ENCODE results near the gene DCTN5.
"Not testable (repeated sequence)": the region's sequence is repeated elsewhere in the genome, so short reads cannot be mapped to it uniquely, and the experiment has no call there.

Gene DCTN5

GRCh38 chr16:23712976-23713375, 71.7 kb downstream of the DCTN5 start, which contains the start of gene ERN2:
TSS of gene ERN2 (minus strand) at chr16:23713222. CDS start at chr16:23713187, 35 bp downstream.
- Histone ChIP-seq H3K4me3 (ENCODE audit: low read length) (no peak within 1 kb of the TSS), H3K9me3 (ENCODE audit: control insufficient read depth, low read length) (peaks cover 22% of the 10 kb centered on the region), H3K36me3 (ENCODE audit: control insufficient read depth, insufficient read depth, low read length, severe bottlenecking) (no peaks in the 10 kb centered on the region), H3K9ac (ENCODE audit: low read length) (no peak within 1 kb of the TSS), H3K27me3 (replicated peaks; ENCODE audit: control insufficient read depth, insufficient read depth, low read length) (peaks cover 43% of the 10 kb centered on the region), H3K4me1 (ENCODE audit: control insufficient read depth, insufficient read depth, low read length) (no peaks in the 10 kb centered on the region)
- DNase-seq (ENCODE audit: low read depth) = no peak

GRCh38 chr16:23716484-23716883, 75.2 kb downstream of the DCTN5 start:
- Histone ChIP-seq H3K4me1 (ENCODE audit: control insufficient read depth, insufficient read depth, low read length) (no peaks in the 10 kb centered on the region), H3K4me3 (ENCODE audit: low read length) (no peak overlapping the region), H3K9ac (ENCODE audit: low read length) (no peak overlapping the region), H3K9me3 (ENCODE audit: control insufficient read depth, low read length) (no peaks in the 10 kb centered on the region), H3K36me3 (ENCODE audit: control insufficient read depth, insufficient read depth, low read length, severe bottlenecking) (no peaks in the 10 kb centered on the region), H3K27me3 (replicated peaks; ENCODE audit: control insufficient read depth, insufficient read depth, low read length) (peaks cover 22% of the 10 kb centered on the region)
- DNase-seq (ENCODE audit: low read depth) = no peak

- not testable (repeated sequence) for H3K4me1 ChIP-seq (ENCODE audit: control insufficient read depth, insufficient read depth, low read length); DNase-seq (ENCODE audit: low read depth)
Observed at GRCh38 chr16:23722613-23723240, 81.5 kb downstream of the DCTN5 start.

GRCh38 chr16:23724096-23724784, 83.0 kb downstream of the DCTN5 start:
- H3K36me3 ChIP-seq (ENCODE audit: control insufficient read depth, insufficient read depth, low read length, severe bottlenecking) = no peaks in the 10 kb centered on the region
- H3K4me3 ChIP-seq (ENCODE audit: low read length) = no peak overlapping the region
- peak; percentile 12 for DNase-seq (ENCODE audit: low read depth)
- H3K9me3 ChIP-seq (ENCODE audit: control insufficient read depth, low read length) = peaks cover 8% of the 10 kb centered on the region
- no peaks in the 10 kb centered on the region for H3K27me3 ChIP-seq (replicated peaks; ENCODE audit: control insufficient read depth, insufficient read depth, low read length)
- no peak overlapping the region for H3K9ac ChIP-seq (ENCODE audit: low read length)
- peaks cover 10% of the 10 kb centered on the region for H3K4me1 ChIP-seq (ENCODE audit: control insufficient read depth, insufficient read depth, low read length)

More at GRCh38 chr16:23722613-23723240, 81.5 kb downstream of the DCTN5 start:
- H3K9me3 ChIP-seq (ENCODE audit: control insufficient read depth, low read length); H3K4me3 ChIP-seq (ENCODE audit: low read length); H3K27me3 ChIP-seq (replicated peaks; ENCODE audit: control insufficient read depth, insufficient read depth, low read length); H3K9ac ChIP-seq (ENCODE audit: low read length); H3K36me3 ChIP-seq (ENCODE audit: control insufficient read depth, insufficient read depth, low read length, severe bottlenecking): not testable (repeated sequence)

- Histone ChIP-seq H3K9ac (ENCODE audit: low read length) (no peak overlapping the region), H3K4me3 (ENCODE audit: low read length) (no peak overlapping the region)
Observed at GRCh38 chr16:23724785-23725131, 83.5 kb downstream of the DCTN5 start.

GRCh38 chr16:23726710-23727109, 85.4 kb downstream of the DCTN5 start:
- no peaks in the 10 kb centered on the region for H3K27me3 ChIP-seq (replicated peaks; ENCODE audit: control insufficient read depth, insufficient read depth, low read length)
- H3K9ac ChIP-seq (ENCODE audit: low read length) = no peak overlapping the region
- no peaks in the 10 kb centered on the region for H3K36me3 ChIP-seq (ENCODE audit: control insufficient read depth, insufficient read depth, low read length, severe bottlenecking)
- H3K4me3 ChIP-seq (ENCODE audit: low read length) = no peak overlapping the region
- peaks cover 28% of the 10 kb centered on the region for H3K4me1 ChIP-seq (ENCODE audit: control insufficient read depth, insufficient read depth, low read length)
- peaks cover 8% of the 10 kb centered on the region for H3K9me3 ChIP-seq (ENCODE audit: control insufficient read depth, low read length)
- DNase-seq (ENCODE audit: low read depth) = no peak

More at GRCh38 chr16:23724785-23725131, 83.5 kb downstream of the DCTN5 start:
- DNase-seq (ENCODE audit: low read depth) = no peak
- Histone ChIP-seq H3K9me3 (ENCODE audit: control insufficient read depth, low read length) (peaks cover 8% of the 10 kb centered on the region), H3K36me3 (ENCODE audit: control insufficient read depth, insufficient read depth, low read length, severe bottlenecking) (no peaks in the 10 kb centered on the region), H3K27me3 (replicated peaks; ENCODE audit: control insufficient read depth, insufficient read depth, low read length) (no peaks in the 10 kb centered on the region), H3K4me1 (ENCODE audit: control insufficient read depth, insufficient read depth, low read length) (peaks cover 15% of the 10 kb centered on the region)

Data from adipocyte (in vitro differentiated cells).